ENCODE results near the gene SPAM1.

The SPAM1 gene

GRCh38 chr7:123917878-123918277 is 7.2 kb upstream of the SPAM1 start:
- no peak overlapping the region for H3K27ac ChIP-seq (ENCODE audit: low read depth, low read length)
- H3K9ac ChIP-seq (ENCODE audit: low read depth in 1 of 2, low read length in 2 of 2) = no peak overlapping the region
- no peaks in the 10 kb centered on the region for H3K9me3 ChIP-seq (ENCODE audit: control insufficient read depth in 1 of 2, low read length in 2 of 2)
- no peaks in the 10 kb centered on the region for H3K27me3 ChIP-seq (ENCODE audit: control insufficient read depth in 1 of 2, insufficient read depth in 2 of 2, low read length in 2 of 2)
- peaks cover 3 to 10% of the 10 kb centered on the region in 2 donors for H3K4me1 ChIP-seq (ENCODE audit: control insufficient read depth in 1 of 2, insufficient read depth in 2 of 2, low read length in 2 of 2)
- H3K36me3 ChIP-seq (ENCODE audit: control insufficient read depth in 1 of 2, insufficient read depth in 2 of 2, low read length in 2 of 2) = no peaks in the 10 kb centered on the region
- H3K4me3 ChIP-seq (ENCODE audit: low read depth in 1 of 2, low read length in 2 of 2) = no peak overlapping the region

GRCh38 chr7:123918309-123918708 is 6.7 kb upstream of the SPAM1 start:
- no peaks in the 10 kb centered on the region for H3K36me3 ChIP-seq (ENCODE audit: control insufficient read depth in 1 of 2, insufficient read depth in 2 of 2, low read length in 2 of 2)
- H3K9ac ChIP-seq (ENCODE audit: low read depth in 1 of 2, low read length in 2 of 2) = no peak overlapping the region

GRCh38 chr7:123923599-123923998 is 1.4 kb upstream of the SPAM1 start:
- Histone ChIP-seq H3K9me3 (ENCODE audit: control insufficient read depth in 1 of 2, low read length in 2 of 2) (no peaks in the 10 kb centered on the region), H3K27me3 (ENCODE audit: control insufficient read depth in 1 of 2, insufficient read depth in 2 of 2, low read length in 2 of 2) (no peaks in the 10 kb centered on the region), H3K36me3 (ENCODE audit: control insufficient read depth in 1 of 2, insufficient read depth in 2 of 2, low read length in 2 of 2) (no peaks in the 10 kb centered on the region), H3K9ac (ENCODE audit: low read depth in 1 of 2, low read length in 2 of 2) (no peak overlapping the region), H3K27ac (ENCODE audit: low read depth, low read length) (no peak overlapping the region), H3K4me3 (ENCODE audit: low read depth in 1 of 2, low read length in 2 of 2) (no peak overlapping the region), H3K4me1 (ENCODE audit: control insufficient read depth in 1 of 2, insufficient read depth in 2 of 2, low read length in 2 of 2) (peaks cover under 1 to 7% of the 10 kb centered on the region in 2 donors)

More at GRCh38 chr7:123918309-123918708, 6.7 kb upstream of the SPAM1 start:
- H3K27me3 ChIP-seq (ENCODE audit: control insufficient read depth in 1 of 2, insufficient read depth in 2 of 2, low read length in 2 of 2) = no peaks in the 10 kb centered on the region
- no peaks in the 10 kb centered on the region for H3K9me3 ChIP-seq (ENCODE audit: control insufficient read depth in 1 of 2, low read length in 2 of 2)
- H3K27ac ChIP-seq (ENCODE audit: low read depth, low read length) = no peak overlapping the region
- peaks cover 3 to 10% of the 10 kb centered on the region in 2 donors for H3K4me1 ChIP-seq (ENCODE audit: control insufficient read depth in 1 of 2, insufficient read depth in 2 of 2, low read length in 2 of 2)
- H3K4me3 ChIP-seq (ENCODE audit: low read depth in 1 of 2, low read length in 2 of 2) = no peak overlapping the region

- Histone ChIP-seq H3K27me3 (ENCODE audit: control insufficient read depth in 1 of 2, insufficient read depth in 2 of 2, low read length in 2 of 2) (no peaks in the 10 kb centered on the region), H3K4me1 (ENCODE audit: control insufficient read depth in 1 of 2, insufficient read depth in 2 of 2, low read length in 2 of 2) (peaks cover 5 to 12% of the 10 kb centered on the region in 2 donors), H3K36me3 (ENCODE audit: control insufficient read depth in 1 of 2, insufficient read depth in 2 of 2, low read length in 2 of 2) (no peaks in the 10 kb centered on the region), H3K27ac (ENCODE audit: low read depth, low read length) (no peak overlapping the region), H3K9me3 (ENCODE audit: control insufficient read depth in 1 of 2, low read length in 2 of 2) (no peaks in the 10 kb centered on the region), H3K9ac (ENCODE audit: low read depth in 1 of 2, low read length in 2 of 2) (no peak overlapping the region), H3K4me3 (ENCODE audit: low read depth in 1 of 2, low read length in 2 of 2) (no peak overlapping the region)
Observed at GRCh38 chr7:123929107-123929506, 4.1 kb downstream of the SPAM1 start.

GRCh38 chr7:123929655-123930054 is 4.6 kb downstream of the SPAM1 start:
- Histone ChIP-seq H3K4me1 (ENCODE audit: control insufficient read depth in 1 of 2, insufficient read depth in 2 of 2, low read length in 2 of 2) (peaks cover 5 to 12% of the 10 kb centered on the region in 2 donors), H3K36me3 (ENCODE audit: control insufficient read depth in 1 of 2, insufficient read depth in 2 of 2, low read length in 2 of 2) (no peaks in the 10 kb centered on the region), H3K4me3 (ENCODE audit: low read depth in 1 of 2, low read length in 2 of 2) (no peak overlapping the region), H3K9me3 (ENCODE audit: control insufficient read depth in 1 of 2, low read length in 2 of 2) (no peaks in the 10 kb centered on the region), H3K27ac (ENCODE audit: low read depth, low read length) (no peak overlapping the region), H3K9ac (ENCODE audit: low read depth in 1 of 2, low read length in 2 of 2) (no peak overlapping the region), H3K27me3 (ENCODE audit: control insufficient read depth in 1 of 2, insufficient read depth in 2 of 2, low read length in 2 of 2) (no peaks in the 10 kb centered on the region)

- no peak overlapping the region for H3K27ac ChIP-seq (ENCODE audit: low read depth, low read length)
- peaks cover 0 to 8% of the 10 kb centered on the region in 2 donors for H3K4me1 ChIP-seq (ENCODE audit: control insufficient read depth in 1 of 2, insufficient read depth in 2 of 2, low read length in 2 of 2)
- H3K4me3 ChIP-seq (ENCODE audit: low read depth in 1 of 2, low read length in 2 of 2) = no peak overlapping the region
- no peaks in the 10 kb centered on the region for H3K36me3 ChIP-seq (ENCODE audit: control insufficient read depth in 1 of 2, insufficient read depth in 2 of 2, low read length in 2 of 2)
- H3K9me3 ChIP-seq (ENCODE audit: control insufficient read depth in 1 of 2, low read length in 2 of 2) = peaks cover 11 to 15% of the 10 kb centered on the region in 2 donors
- no peaks in the 10 kb centered on the region for H3K27me3 ChIP-seq (ENCODE audit: control insufficient read depth in 1 of 2, insufficient read depth in 2 of 2, low read length in 2 of 2)
- H3K9ac ChIP-seq (ENCODE audit: low read depth in 1 of 2, low read length in 2 of 2) = no peak overlapping the region
Observed at GRCh38 chr7:123935436-123936381, 10.7 kb downstream of the SPAM1 start.

- H3K27me3 ChIP-seq (ENCODE audit: control insufficient read depth in 1 of 2, insufficient read depth in 2 of 2, low read length in 2 of 2) = no peaks in the 10 kb centered on the region
- peaks cover 11 to 15% of the 10 kb centered on the region in 2 donors for H3K9me3 ChIP-seq (ENCODE audit: control insufficient read depth in 1 of 2, low read length in 2 of 2)
- H3K4me3 ChIP-seq (ENCODE audit: low read depth in 1 of 2, low read length in 2 of 2) = no peak overlapping the region
- H3K36me3 ChIP-seq (ENCODE audit: control insufficient read depth in 1 of 2, insufficient read depth in 2 of 2, low read length in 2 of 2) = no peaks in the 10 kb centered on the region
- no peak overlapping the region for H3K9ac ChIP-seq (ENCODE audit: low read depth in 1 of 2, low read length in 2 of 2)
- H3K4me1 ChIP-seq (ENCODE audit: control insufficient read depth in 1 of 2, insufficient read depth in 2 of 2, low read length in 2 of 2) = peaks cover 0 to 8% of the 10 kb centered on the region in 2 donors
- H3K27ac ChIP-seq (ENCODE audit: low read depth, low read length) = no peak overlapping the region
Observed at GRCh38 chr7:123936388-123936787, 11.3 kb downstream of the SPAM1 start.

- Histone ChIP-seq H3K36me3 (ENCODE audit: control insufficient read depth in 1 of 2, insufficient read depth in 2 of 2, low read length in 2 of 2) (no peaks in the 10 kb centered on the region), H3K27me3 (ENCODE audit: control insufficient read depth in 1 of 2, insufficient read depth in 2 of 2, low read length in 2 of 2) (no peaks in the 10 kb centered on the region), H3K27ac (ENCODE audit: low read depth, low read length) (no peak overlapping the region), H3K9me3 (ENCODE audit: control insufficient read depth in 1 of 2, low read length in 2 of 2) (peaks cover 11 to 15% of the 10 kb centered on the region in 2 donors), H3K4me1 (ENCODE audit: control insufficient read depth in 1 of 2, insufficient read depth in 2 of 2, low read length in 2 of 2) (peaks cover 0 to 8% of the 10 kb centered on the region in 2 donors), H3K4me3 (ENCODE audit: low read depth in 1 of 2, low read length in 2 of 2) (no peak overlapping the region), H3K9ac (ENCODE audit: low read depth in 1 of 2, low read length in 2 of 2) (no peak overlapping the region)
Observed at GRCh38 chr7:123939784-123940183, 14.7 kb downstream of the SPAM1 start.

GRCh38 chr7:123941391-123942180 is 16.5 kb downstream of the SPAM1 start:
- Histone ChIP-seq H3K4me1 (ENCODE audit: control insufficient read depth in 1 of 2, insufficient read depth in 2 of 2, low read length in 2 of 2) (peaks cover 0 to 8% of the 10 kb centered on the region in 2 donors), H3K27me3 (ENCODE audit: control insufficient read depth in 1 of 2, insufficient read depth in 2 of 2, low read length in 2 of 2) (no peaks in the 10 kb centered on the region), H3K9ac (ENCODE audit: low read depth in 1 of 2, low read length in 2 of 2) (no peak overlapping the region), H3K9me3 (ENCODE audit: control insufficient read depth in 1 of 2, low read length in 2 of 2) (no peaks in the 10 kb centered on the region), H3K27ac (ENCODE audit: low read depth, low read length) (no peak overlapping the region), H3K36me3 (ENCODE audit: control insufficient read depth in 1 of 2, insufficient read depth in 2 of 2, low read length in 2 of 2) (no peaks in the 10 kb centered on the region), H3K4me3 (ENCODE audit: low read depth in 1 of 2, low read length in 2 of 2) (no peak overlapping the region)

- H3K9ac ChIP-seq (ENCODE audit: low read depth in 1 of 2, low read length in 2 of 2) = no peak overlapping the region
- H3K4me1 ChIP-seq (ENCODE audit: control insufficient read depth in 1 of 2, insufficient read depth in 2 of 2, low read length in 2 of 2) = peaks cover 3 to 6% of the 10 kb centered on the region in 2 donors
- H3K27me3 ChIP-seq (ENCODE audit: control insufficient read depth in 1 of 2, insufficient read depth in 2 of 2, low read length in 2 of 2) = no peaks in the 10 kb centered on the region
- no peaks in the 10 kb centered on the region for H3K36me3 ChIP-seq (ENCODE audit: control insufficient read depth in 1 of 2, insufficient read depth in 2 of 2, low read length in 2 of 2)
- no peak overlapping the region for H3K27ac ChIP-seq (ENCODE audit: low read depth, low read length)
- H3K4me3 ChIP-seq (ENCODE audit: low read depth in 1 of 2, low read length in 2 of 2) = no peak overlapping the region
- H3K9me3 ChIP-seq (ENCODE audit: control insufficient read depth in 1 of 2, low read length in 2 of 2) = no peaks in the 10 kb centered on the region
Observed at GRCh38 chr7:123944395-123944794, 19.4 kb downstream of the SPAM1 start.
